NCI-H1417 treated with DMSO at 0.1 percent for 48 hours (cell line): ENCODE results near the gene MUS81.
A peak's percentile ranks its signal among the peaks of the same experiment; 100 is the strongest.
"Not testable (repeated sequence)": the region's sequence is repeated elsewhere in the genome, so short reads cannot be mapped to it uniquely, and the experiment has no call there.

Source experiments
- DNase-seq: peaks from one replicate; lab custom pipeline; 2025; lab: John Stamatoyannopoulos, UW

The MUS81 gene

DNA sequence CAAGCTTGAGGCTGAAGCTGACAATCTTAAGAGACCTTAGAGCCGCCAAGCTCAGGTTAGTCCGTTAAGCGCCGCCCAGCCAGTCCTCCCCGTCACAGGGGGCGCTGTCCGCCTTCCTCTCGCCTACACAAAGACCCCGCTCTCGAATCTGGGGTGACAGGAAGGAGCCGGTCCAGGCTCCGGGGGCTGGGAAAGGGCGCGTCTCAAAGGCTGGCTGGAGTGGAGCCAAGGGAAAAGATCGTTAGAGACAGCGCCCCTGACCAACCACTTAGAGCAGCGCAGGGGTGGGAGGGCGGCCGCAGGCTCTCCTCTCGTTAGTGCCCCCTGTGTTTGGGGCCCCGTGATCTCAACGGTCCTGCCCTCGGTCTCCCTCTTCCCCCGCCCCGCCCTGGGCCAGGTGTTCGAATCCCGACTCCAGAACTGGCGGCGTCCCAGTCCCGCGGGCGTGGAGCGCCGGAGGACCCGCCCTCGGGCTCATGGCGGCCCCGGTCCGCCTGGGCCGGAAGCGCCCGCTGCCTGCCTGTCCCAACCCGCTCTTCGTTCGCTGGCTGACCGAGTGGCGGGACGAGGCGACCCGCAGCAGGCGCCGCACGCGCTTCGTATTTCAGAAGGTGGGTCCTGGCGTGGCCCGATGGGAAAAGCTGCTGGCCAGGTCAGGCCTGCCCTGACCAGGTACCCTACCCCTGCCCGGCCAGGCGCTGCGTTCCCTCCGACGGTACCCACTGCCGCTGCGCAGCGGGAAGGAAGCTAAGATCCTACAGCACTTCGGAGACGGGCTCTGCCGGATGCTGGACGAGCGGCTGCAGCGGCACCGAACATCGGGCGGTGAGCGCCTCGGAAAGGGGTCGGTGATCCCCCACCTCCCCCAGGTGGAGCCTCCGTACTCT lies at the start of gene MUS81:
Gene MUS81, plus strand, starts transcription at position 156 of the 887 bp plus-strand sequence. Its CDS starts 321 bp downstream, at position 477.
- DNase-seq = peak; percentile 90

GRCh38 chr11:65811764-65812475 lies 48.3 kb upstream of the MUS81 start:
- DNase-seq = no peak

GRCh38 chr11:65814131-65814985 lies 45.9 kb upstream of the MUS81 start:
- DNase-seq = no peak

- DNase-seq = no peak
Observed at GRCh38 chr11:65814986-65815565, 45.2 kb upstream of the MUS81 start.

DNA sequence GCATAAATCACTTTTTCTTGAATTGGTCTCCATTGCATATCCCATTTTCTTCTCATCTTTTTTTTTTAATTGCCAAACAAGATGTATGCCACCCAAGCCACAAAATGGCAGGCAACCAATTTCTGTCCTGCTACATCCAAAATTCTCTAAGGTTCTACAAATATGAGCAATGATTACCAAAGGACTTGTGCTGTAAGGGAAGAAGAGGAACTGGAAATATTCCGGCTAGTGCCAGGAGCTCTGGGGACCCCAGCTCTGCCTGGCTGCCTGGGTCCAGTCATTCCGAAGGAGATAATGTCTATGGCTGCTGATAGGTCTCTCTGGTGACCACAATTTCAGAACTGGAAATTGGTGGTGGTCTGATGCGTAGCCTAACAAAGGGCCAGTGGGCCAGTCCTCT lies 43.5 kb upstream of the MUS81 start:
- no peak for DNase-seq

DNA sequence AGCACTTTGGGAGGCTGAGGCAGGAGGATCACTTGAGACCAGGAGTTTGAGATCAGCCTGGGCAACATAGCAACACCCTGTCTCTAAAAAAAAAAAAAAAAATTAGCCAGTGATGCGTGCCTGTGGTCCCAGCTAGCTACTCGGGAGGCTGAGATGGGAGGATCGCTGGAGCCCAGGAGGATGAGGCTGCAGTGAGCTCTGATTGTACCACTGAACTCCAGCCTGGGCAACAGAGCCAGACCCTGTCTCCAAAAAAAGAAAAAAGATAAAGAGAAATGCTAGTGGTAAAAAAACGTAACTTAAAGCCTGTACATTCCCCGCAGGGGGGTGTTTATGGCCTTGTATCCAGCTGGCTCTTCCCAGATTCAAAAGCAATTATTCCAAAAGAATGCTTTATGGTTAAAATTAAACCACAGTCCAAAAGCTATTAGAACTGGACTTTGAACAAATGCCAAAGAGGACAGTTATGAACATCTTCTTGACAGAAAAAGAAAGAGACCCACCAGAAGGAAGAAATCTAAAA lies 42.9 kb upstream of the MUS81 start:
- no peak for DNase-seq

GRCh38 chr11:65817835-65818680 lies 42.2 kb upstream of the MUS81 start:
- DNase-seq = peak; percentile 55

DNA sequence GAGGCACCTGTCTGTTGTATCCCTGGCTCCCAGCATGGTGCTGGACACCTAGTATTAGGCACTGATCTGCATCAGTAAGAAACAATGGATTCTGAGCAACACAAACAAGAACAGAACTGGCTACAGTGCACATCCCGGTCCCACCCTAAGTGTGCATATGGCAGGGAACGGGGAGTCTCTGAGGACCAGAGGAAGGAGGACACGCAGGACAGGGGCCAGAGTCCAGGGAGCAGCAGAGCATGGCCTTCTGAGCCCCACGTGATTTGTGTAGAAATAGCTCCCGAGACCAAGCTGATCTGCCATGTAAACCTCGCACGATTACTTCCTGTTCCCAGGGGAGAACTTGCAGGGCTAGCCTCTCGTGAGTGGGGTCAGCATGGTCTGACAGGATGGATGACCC lies 39.1 kb upstream of the MUS81 start:
- DNase-seq = peak; percentile 66

DNA sequence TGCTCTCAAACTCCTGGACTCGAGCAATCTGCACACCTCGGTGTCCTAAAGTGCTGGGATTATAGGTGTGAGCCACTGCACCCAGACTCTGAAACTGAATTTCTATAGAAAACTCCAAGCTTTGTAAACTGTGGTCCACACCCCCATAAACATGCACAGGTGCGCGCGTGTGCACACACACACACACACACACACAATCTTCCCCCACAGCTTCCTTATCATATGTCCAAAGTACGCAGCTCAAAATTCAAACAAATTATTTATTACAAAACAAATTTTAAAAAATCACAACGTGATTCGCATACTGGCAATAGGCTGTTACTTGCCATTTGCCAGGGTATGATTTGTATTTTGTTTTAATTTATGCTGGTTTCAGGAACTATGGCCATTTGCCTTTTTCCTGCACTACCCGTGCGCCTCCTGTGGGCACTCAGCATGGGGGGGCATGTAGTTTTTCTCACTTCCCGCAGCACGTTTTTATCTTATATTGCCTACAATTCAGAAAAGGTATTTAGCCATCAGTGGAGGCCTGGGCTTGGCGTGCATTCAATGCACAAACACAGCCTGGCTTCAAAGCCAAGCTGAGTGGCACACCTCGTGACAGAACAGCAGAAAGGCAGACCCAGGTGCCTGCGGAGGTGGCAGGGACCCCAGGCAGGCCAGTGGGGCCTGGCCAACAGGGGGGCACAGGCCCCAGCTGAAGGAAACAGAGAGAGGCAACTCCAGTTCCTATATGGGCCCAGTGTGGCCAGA lies 37.3 kb upstream of the MUS81 start:
- no peak for DNase-seq

- no peak for DNase-seq
Observed at GRCh38 chr11:65826984-65827735, 33.1 kb upstream of the MUS81 start.

- no peak for DNase-seq
Observed at GRCh38 chr11:65829459-65829858, 30.8 kb upstream of the MUS81 start.

- not testable (repeated sequence) for DNase-seq
Observed at GRCh38 chr11:65832231-65832630, 28.0 kb upstream of the MUS81 start.

- peak; percentile 71 for DNase-seq
Observed at GRCh38 chr11:65833297-65834030, 26.8 kb upstream of the MUS81 start, which contains the start of gene SNX32. Gene SNX32 (plus strand): TSS chr11:65833963. CDS start chr11:65834066, 103 bp downstream.

DNA sequence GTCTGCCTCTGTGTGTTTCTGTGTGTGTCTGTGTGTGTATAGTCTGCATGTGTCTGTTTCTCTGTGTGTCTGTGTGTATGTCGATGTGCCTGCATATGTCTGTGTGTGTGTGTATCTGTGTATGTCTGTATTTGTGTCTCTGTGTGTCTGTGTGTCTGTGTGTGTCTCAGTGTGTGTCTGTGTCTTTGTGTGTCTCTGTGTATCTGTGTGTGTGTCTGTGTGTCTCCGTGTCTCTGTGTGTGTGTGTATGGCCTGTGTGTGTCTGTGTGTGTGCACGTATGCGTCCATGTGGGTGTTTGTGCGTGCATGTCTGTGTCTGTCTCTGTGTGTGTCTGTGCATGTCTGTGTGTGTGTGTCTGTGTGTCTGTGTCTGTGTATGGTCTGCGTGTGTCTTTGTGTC lies 26.0 kb upstream of the MUS81 start:
- no peak for DNase-seq

- no peak for DNase-seq
Observed at GRCh38 chr11:65842144-65842543, 18.1 kb upstream of the MUS81 start.

DNA sequence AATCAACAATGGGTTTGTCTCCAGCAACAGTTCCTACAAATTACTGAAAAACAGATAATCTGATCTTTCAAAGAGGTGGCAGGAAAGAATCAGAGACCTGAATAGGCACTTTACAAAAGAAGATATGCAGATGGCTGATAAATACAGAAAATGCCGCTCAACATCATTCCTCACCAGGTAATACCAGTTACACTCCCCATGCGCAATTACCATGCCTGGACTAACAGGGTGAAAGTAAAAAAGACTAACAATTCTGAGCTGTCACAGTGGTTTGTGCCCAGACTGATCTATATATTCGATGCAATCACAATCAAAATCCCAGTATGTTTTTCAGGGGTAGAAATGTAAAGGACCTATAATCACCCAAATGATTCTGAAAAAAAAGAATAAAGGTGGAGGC lies 16.4 kb upstream of the MUS81 start:
- no peak for DNase-seq

DNA sequence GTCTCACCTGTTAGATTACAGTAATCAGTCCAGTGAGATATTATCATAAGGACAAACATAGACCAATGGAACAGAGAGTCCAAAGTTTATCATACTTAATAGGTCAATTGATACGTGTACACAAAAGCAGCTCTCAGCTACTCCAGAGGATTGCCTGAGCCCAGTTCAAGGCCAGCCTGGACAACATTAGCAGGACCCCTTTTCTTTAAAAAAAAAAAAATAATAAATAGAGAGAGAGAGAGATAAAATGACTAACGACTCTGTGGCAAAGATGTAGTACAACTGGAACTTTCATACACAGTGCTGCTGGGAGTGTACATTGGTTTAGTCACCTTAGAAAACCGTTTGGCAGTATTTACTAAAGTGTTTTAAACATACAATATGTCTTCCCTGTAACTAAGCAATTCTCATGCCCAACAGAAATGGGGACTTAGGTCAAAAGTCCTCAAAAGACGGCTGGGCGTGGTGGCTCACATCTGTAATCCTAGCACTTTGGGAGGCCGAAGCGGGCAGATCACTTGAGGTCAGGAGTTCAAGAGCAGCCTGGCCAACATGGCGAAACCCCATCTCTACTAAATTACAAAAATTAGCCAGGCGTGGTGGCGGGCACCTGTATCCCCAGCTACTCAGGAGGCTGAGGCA lies 15.9 kb upstream of the MUS81 start:
- no peak for DNase-seq

DNA sequence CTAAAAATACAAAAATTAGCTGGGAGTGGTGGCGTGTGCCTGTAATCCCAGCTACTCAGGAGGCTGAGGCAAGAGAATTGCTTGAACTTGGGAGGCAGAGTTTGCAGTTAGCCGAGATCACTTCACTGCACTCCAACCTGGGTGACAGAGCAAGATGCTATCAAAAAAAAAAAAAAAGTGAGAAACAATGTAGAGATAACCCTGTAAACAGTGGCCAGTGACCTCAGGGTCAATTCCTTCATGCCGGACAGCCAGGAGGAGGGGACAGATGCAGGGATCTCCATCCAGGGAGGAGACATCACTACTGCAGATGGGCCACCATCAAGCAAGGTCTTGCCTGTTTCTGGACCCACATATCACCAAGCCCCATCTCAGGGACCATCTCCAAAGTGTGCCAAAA lies 12.5 kb upstream of the MUS81 start:
- no peak for DNase-seq
